SK-N-MC (cell line): ENCODE measurements around the gene STK11IP.

Experiments
- EZH2 ChIP-seq: fragments of 200-600 bp; sonication (generic); IDR thresholded peaks from one replicate; pipeline ENCODE4 v1.6.1; 2017; ENCODE audit warnings: antibody characterized with exemption
- FOXP2 ChIP-seq: optimal IDR thresholded peaks from 2 replicates; pipeline ENCODE3; 2011; ENCODE audit warnings: mild to moderate bottlenecking, moderate library complexity; ENCODE audit not compliant: insufficient read depth; ENCODE audit errors: extremely low read length, control extremely low read depth
- POLR2AphosphoS5 ChIP-seq: IDR thresholded peaks from 2 replicates; pipeline ENCODE4 v1.6.1; 2012; ENCODE audit warnings: mild to moderate bottlenecking, low read depth, low read length, borderline replicate concordance

DNA sequence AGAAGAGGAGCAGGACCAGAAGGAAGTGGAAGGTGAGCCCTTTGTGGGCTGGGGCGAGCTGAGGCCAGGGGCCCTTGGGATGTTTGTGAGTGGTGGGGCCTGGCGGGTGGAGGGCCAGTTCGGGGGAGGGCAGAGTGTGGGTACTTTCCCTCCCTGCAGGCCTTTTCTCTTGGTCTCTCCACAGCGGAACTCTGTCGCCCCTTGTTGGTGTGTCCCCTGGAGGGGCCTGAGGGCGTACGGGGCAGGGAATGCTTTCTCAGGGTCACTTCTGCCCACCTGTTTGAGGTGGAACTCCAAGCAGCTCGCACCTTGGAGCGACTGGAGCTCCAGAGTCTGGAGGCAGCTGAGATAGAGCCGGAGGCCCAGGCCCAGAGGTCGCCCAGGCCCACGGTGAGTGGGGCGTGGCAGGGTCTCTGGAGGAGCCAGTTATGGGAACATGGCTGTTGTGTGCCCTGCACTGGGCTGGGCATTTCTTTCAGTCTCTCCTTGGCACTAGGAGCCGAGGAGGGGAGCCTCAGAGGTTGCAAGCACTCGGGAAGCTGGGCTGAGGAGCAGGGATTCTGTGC lies 10.8 kb downstream of the STK11IP start:
- TF ChIP-seq POLR2AphosphoS5, result no peak
- no peak for TF ChIP-seq EZH2
- no peak for TF ChIP-seq FOXP2
